Measurements from ENCODE around the gene RYR2.

DNA sequence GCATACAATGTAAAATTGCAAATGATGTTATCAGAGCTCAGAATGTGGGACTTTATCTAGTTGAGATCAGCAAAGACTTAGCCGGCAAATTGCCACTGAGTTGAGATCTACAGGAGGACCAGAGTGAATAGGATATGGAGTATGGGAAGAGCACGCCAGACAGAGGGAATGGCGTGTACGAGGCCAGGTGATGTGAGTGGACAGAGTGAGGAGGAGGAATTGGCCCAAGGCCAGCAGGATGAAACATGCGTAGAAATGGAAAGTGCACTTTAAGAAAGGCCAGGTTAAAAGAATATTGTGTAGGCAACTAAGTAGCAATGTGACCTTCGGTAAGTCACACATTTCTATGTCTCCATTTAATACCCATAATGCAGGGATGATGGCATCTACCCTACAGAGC, 637.7 kb downstream of the RYR2 start:
- TF ChIP-seq, protein P1, sequence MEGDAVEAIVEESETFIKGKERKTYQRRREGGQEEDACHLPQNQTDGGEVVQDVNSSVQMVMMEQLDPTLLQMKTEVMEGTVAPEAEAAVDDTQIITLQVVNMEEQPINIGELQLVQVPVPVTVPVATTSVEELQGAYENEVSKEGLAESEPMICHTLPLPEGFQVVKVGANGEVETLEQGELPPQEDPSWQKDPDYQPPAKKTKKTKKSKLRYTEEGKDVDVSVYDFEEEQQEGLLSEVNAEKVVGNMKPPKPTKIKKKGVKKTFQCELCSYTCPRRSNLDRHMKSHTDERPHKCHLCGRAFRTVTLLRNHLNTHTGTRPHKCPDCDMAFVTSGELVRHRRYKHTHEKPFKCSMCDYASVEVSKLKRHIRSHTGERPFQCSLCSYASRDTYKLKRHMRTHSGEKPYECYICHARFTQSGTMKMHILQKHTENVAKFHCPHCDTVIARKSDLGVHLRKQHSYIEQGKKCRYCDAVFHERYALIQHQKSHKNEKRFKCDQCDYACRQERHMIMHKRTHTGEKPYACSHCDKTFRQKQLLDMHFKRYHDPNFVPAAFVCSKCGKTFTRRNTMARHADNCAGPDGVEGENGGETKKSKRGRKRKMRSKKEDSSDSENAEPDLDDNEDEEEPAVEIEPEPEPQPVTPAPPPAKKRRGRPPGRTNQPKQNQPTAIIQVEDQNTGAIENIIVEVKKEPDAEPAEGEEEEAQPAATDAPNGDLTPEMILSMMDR (IDR thresholded peaks at IDR 0.05; ENCODE audit: poor library complexity), result no peak
- TF ChIP-seq EZH2 (IDR thresholded peaks at IDR 0.05; ENCODE audit: borderline replicate concordance) (no peak), EZH2phosphoT487 (IDR thresholded peaks at IDR 0.05; ENCODE audit: low read depth, severe bottlenecking, unreplicated experiment) (no peak)

Measured in hepatocyte (in vitro differentiated cells).